ENCODE results near the gene ISOC2. TPM values are rescaled to one million over a fixed set of nuclear protein-coding genes. Genes with fewer than 3 reads are reported as not detected.

Gene ISOC2
- polyA plus RNA-seq, 2 of the 4 experiments (the other 2 are of a cell fraction) = 45.3 to 57.8 TPM

GRCh38 chr19:55504252-55504603, 42.8 kb upstream of the ISOC2 start:
- WGBS (ENCODE audit: missing lambda C conversion rate) = 42% methylated on average over 13 of the region's 13 CpGs
- Histone ChIP-seq H3K4me1 (no peaks in the 10 kb centered on the region), H3K27ac (no peak overlapping the region), H3K9me3 (peaks cover 9% of the 10 kb centered on the region; the same call in 1 of the 3 replicates), H3K4me3 (peak overlapping the region; percentile 31; the same call in 1 of the 3 replicates), H3K4me2 (peak overlapping the region; percentile 76)
- DNase-seq (ENCODE audit: low read depth in 1 of 2, low spot score in 1 of 2) (no peak), FAIRE-seq (no peak), ATAC-seq (no peak)
- TF ChIP-seq SREBF2 (IDR thresholded peaks at IDR 0.05) (no peak), SMC3 (IDR thresholded peaks at IDR 0.05) (no peak), NFE2L2 (conservative IDR thresholded peaks at IDR 0.05; ENCODE audit: low read length) (no peak), RAD21 (conservative IDR thresholded peaks at IDR 0.05 in 1 of 2, IDR thresholded peaks at IDR 0.05 in 1 of 2) (no peak), MAZ (IDR thresholded peaks at IDR 0.05; ENCODE audit: borderline replicate concordance, low read depth, low read length) (no peak), MAFK (IDR thresholded peaks at IDR 0.05; ENCODE audit: partially characterized antibody) (no peak), EP300 (IDR thresholded peaks at IDR 0.05) (no peak), TFCP2L1 (CRISPR knock-in tag; IDR thresholded peaks at IDR 0.05) (no peak), BCL3 (IDR thresholded peaks at IDR 0.05) (no peak), CEBPB (IDR thresholded peaks at IDR 0.05) (no peak), POLR2AphosphoS2 (conservative IDR thresholded peaks at IDR 0.05; ENCODE audit: low read length) (no peak)
- POLR2A ChIA-PET = interaction anchor here (0.6 to 2.2 kb wide), 16 partner anchors 10 to 363 kb away, joined by 3 to 10 read pairs (median 4); partner anchors contain the start of genes FIZ1, NAT14, UBE2S and ZNF524
- CTCF ChIA-PET = interaction anchor here (0.6 to 15.3 kb wide), 81 partner anchors 10 to 1025 kb away, joined by 3 to 363 read pairs (median 5); partner anchors contain the start of genes FIZ1, ISOC2, NAT14 and SSC5D

DNA sequence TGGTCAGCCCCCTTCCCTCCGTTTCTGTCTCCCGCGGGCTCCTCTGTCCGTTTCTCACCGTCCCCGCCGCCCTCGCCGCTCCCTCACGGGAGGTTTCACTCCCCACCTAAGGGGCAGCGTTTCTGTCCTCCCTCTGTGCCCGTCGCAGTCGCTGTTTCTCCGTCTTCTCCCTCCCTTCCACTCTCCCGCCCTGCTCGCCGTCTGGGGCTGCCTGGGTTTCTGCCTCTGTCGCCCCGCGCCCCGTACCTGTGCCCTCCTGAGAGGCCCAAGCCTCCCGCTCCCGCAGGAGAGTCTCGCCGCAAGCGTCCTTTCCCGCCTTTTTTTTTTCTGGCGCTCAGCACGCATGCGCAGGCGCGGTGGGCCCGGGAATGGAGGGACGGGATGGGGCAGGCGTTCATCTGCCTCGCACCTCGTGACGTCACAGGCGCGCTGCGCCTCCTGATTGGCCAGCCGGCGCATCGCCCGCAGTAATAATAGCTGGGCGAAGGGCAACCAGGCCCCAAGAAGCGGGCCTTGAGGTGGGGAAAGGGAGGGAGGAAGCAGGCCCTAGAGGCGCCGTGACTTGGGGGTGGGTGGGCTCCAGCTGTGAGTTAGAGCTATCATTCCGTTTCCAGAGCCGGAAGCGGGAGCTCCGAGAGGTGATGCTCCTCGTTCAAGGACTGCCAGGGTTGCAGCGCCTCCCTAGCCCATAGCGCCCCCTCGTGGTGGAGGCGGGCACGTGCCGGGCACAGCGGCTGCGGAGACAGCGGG, 42.2 kb upstream of the ISOC2 start:
- Histone ChIP-seq H3K4me1 (no peaks in the 10 kb centered on the region), H3K9me3 (peaks cover 9% of the 10 kb centered on the region; the same call in 1 of the 3 replicates), H3K4me3 (peak overlapping the region; percentile 31), H3K27ac (peak overlapping the region; percentile 50 to 75; a peak in 4 of 6 replicates), H3K4me2 (peak overlapping the region; percentile 76)
- ChIA-PET CTCF (interaction anchor here (0.6 to 15.3 kb wide), 80 partner anchors 11 to 1025 kb away, joined by 3 to 363 read pairs (median 5); partner anchors contain the start of genes FIZ1, ISOC2, NAT14 and SSC5D), POLR2A (interaction anchor here (0.6 to 2.2 kb wide), 16 partner anchors 9 to 362 kb away, joined by 3 to 10 read pairs (median 4); partner anchors contain the start of genes FIZ1, NAT14, UBE2S and ZNF524)
- 33% methylated on average over 58 of the region's 64 CpGs for WGBS (ENCODE audit: missing lambda C conversion rate)
- peak; percentile 95 to 96 for DNase-seq (ENCODE audit: low read depth in 1 of 2, low spot score in 1 of 2)
- peak; percentile 82 to 92 for ATAC-seq
- TF ChIP-seq, protein P1, sequence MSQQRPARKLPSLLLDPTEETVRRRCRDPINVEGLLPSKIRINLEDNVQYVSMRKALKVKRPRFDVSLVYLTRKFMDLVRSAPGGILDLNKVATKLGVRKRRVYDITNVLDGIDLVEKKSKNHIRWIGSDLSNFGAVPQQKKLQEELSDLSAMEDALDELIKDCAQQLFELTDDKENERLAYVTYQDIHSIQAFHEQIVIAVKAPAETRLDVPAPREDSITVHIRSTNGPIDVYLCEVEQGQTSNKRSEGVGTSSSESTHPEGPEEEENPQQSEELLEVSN (IDR thresholded peaks at IDR 0.05; ENCODE audit: borderline replicate concordance, low read depth) = peak; percentile 100
- TF ChIP-seq RFX5 (IDR thresholded peaks at IDR 0.05) = peak; percentile 99
- no peak for TF ChIP-seq ESRRA (IDR thresholded peaks at IDR 0.05; ENCODE audit: borderline replicate concordance, low read length)
- TF ChIP-seq RNF2 (IDR thresholded peaks at IDR 0.05; ENCODE audit: borderline replicate concordance, low read depth) = peak; percentile 81; the same call in 1 of the 2 replicates
- TF ChIP-seq, protein P2, sequence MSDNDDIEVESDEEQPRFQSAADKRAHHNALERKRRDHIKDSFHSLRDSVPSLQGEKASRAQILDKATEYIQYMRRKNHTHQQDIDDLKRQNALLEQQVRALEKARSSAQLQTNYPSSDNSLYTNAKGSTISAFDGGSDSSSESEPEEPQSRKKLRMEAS (IDR thresholded peaks at IDR 0.05) = peak; percentile 100
- TF ChIP-seq SREBF2 (IDR thresholded peaks at IDR 0.05) = no peak
- no peak for TF ChIP-seq FOSB (CRISPR knock-in tag; IDR thresholded peaks at IDR 0.05)
- TF ChIP-seq SMC3 (IDR thresholded peaks at IDR 0.05) = peak; percentile 84
- TF ChIP-seq BHLHE40 (IDR thresholded peaks at IDR 0.05; ENCODE audit: low read depth, low read length) = peak; percentile 74
- peak; percentile 93 to 94 for TF ChIP-seq RAD21 (conservative IDR thresholded peaks at IDR 0.05 in 1 of 2, IDR thresholded peaks at IDR 0.05 in 1 of 2)
- TF ChIP-seq TP53 (CRISPR knock-in tag; IDR thresholded peaks at IDR 0.05) = peak; percentile 35; the same call in 1 of the 2 replicates
- TF ChIP-seq, protein P3, sequence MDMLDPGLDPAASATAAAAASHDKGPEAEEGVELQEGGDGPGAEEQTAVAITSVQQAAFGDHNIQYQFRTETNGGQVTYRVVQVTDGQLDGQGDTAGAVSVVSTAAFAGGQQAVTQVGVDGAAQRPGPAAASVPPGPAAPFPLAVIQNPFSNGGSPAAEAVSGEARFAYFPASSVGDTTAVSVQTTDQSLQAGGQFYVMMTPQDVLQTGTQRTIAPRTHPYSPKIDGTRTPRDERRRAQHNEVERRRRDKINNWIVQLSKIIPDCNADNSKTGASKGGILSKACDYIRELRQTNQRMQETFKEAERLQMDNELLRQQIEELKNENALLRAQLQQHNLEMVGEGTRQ (IDR thresholded peaks at IDR 0.05) = peak; percentile 57
- TF ChIP-seq, protein P4, sequence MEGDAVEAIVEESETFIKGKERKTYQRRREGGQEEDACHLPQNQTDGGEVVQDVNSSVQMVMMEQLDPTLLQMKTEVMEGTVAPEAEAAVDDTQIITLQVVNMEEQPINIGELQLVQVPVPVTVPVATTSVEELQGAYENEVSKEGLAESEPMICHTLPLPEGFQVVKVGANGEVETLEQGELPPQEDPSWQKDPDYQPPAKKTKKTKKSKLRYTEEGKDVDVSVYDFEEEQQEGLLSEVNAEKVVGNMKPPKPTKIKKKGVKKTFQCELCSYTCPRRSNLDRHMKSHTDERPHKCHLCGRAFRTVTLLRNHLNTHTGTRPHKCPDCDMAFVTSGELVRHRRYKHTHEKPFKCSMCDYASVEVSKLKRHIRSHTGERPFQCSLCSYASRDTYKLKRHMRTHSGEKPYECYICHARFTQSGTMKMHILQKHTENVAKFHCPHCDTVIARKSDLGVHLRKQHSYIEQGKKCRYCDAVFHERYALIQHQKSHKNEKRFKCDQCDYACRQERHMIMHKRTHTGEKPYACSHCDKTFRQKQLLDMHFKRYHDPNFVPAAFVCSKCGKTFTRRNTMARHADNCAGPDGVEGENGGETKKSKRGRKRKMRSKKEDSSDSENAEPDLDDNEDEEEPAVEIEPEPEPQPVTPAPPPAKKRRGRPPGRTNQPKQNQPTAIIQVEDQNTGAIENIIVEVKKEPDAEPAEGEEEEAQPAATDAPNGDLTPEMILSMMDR (IDR thresholded peaks at IDR 0.05) = peak; percentile 95
- no peak for TF ChIP-seq POLR2AphosphoS2 (conservative IDR thresholded peaks at IDR 0.05; ENCODE audit: low read length)
- peak; percentile 48; the same call in 1 of the 2 replicates for TF ChIP-seq MYC (IDR thresholded peaks at IDR 0.05; ENCODE audit: borderline replicate concordance, low read length)
- no peak for FAIRE-seq

All from A549 (cell line).